Astrocyte (in vitro differentiated cells and primary cell): Measurements from ENCODE around the gene TAP2.

Experiments
- EZH2 ChIP-seq: IDR thresholded peaks from 2 replicates; pipeline ENCODE4 v1.6.1; 2012; ENCODE audit warnings: mild to moderate bottlenecking, low read length, inconsistent platforms; ENCODE audit not compliant: insufficient read depth
- TF ChIP-seq, protein P1 (sequence below): IDR thresholded peaks from 2 replicates; pipeline ENCODE4 v1.5.1; 2011; ENCODE audit warnings: low read depth, mild to moderate bottlenecking, inconsistent platforms, low read length, moderate library complexity; ENCODE audit not compliant: insufficient read depth

DNA sequence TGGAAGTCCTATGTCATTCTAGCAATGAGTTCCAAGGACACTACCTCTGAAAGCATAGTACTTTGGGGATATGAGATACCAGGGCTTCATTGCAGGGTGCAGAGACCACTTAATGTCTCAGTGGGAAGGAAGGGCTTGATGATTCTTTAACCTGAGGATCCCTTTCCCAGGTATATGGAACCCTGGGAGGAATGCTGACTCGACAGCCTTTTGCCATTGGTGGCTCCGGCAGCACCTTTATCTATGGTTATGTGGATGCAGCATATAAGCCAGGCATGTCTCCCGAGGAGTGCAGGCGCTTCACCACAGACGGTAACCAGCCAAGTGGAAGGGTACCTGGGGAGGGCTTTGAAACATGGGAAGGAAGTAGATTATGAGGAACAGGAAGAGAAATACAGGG is 19.7 kb upstream of the TAP2 start:
- TF ChIP-seq EZH2, result no peak
- TF ChIP-seq, protein P1, sequence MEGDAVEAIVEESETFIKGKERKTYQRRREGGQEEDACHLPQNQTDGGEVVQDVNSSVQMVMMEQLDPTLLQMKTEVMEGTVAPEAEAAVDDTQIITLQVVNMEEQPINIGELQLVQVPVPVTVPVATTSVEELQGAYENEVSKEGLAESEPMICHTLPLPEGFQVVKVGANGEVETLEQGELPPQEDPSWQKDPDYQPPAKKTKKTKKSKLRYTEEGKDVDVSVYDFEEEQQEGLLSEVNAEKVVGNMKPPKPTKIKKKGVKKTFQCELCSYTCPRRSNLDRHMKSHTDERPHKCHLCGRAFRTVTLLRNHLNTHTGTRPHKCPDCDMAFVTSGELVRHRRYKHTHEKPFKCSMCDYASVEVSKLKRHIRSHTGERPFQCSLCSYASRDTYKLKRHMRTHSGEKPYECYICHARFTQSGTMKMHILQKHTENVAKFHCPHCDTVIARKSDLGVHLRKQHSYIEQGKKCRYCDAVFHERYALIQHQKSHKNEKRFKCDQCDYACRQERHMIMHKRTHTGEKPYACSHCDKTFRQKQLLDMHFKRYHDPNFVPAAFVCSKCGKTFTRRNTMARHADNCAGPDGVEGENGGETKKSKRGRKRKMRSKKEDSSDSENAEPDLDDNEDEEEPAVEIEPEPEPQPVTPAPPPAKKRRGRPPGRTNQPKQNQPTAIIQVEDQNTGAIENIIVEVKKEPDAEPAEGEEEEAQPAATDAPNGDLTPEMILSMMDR, result no peak
